Fibroblast of the aortic adventitia (primary cell): ENCODE results near the gene SLF2. TPM values are rescaled to one million over a fixed set of nuclear protein-coding genes. Genes with fewer than 3 reads are reported as not detected.

Source experiments
- DNase-seq: peaks from one replicate; pipeline ENCODE4 v3.0.0-alpha.2; 2010; ENCODE audit warnings: low read depth
- H3K4me3 ChIP-seq: 2 replicates; pipeline ENCODE4 v1.5.1; 2011; ENCODE audit warnings: low read depth, mild to moderate bottlenecking, control low read depth, low read length, moderate library complexity
- total RNA-seq: library from RNA; depleted of rRNA; stranded (reverse); fragments of >200 nt; gene quantifications from 2 replicates; pipeline ENCODE4 v1.2.3, GENCODE V29; 2012; ENCODE audit warnings: low replicate concordance
- TF ChIP-seq, protein P1 (sequence below): IDR thresholded peaks from 2 replicates; pipeline ENCODE4 v1.5.1; 2011; ENCODE audit warnings: mild to moderate bottlenecking, low read length, control low read depth, inconsistent platforms; ENCODE audit not compliant: insufficient read depth

SLF2 gene
- total RNA-seq, 1 donor, result 62.8 TPM

GRCh38 chr10:100979791-100980272, 67.1 kb downstream of the SLF2 start:
- DNase-seq, result no peak
- H3K4me3 ChIP-seq, result no peak overlapping the region
- TF ChIP-seq, protein P1, sequence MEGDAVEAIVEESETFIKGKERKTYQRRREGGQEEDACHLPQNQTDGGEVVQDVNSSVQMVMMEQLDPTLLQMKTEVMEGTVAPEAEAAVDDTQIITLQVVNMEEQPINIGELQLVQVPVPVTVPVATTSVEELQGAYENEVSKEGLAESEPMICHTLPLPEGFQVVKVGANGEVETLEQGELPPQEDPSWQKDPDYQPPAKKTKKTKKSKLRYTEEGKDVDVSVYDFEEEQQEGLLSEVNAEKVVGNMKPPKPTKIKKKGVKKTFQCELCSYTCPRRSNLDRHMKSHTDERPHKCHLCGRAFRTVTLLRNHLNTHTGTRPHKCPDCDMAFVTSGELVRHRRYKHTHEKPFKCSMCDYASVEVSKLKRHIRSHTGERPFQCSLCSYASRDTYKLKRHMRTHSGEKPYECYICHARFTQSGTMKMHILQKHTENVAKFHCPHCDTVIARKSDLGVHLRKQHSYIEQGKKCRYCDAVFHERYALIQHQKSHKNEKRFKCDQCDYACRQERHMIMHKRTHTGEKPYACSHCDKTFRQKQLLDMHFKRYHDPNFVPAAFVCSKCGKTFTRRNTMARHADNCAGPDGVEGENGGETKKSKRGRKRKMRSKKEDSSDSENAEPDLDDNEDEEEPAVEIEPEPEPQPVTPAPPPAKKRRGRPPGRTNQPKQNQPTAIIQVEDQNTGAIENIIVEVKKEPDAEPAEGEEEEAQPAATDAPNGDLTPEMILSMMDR, result no peak

- no peak overlapping the region for H3K4me3 ChIP-seq
- TF ChIP-seq, protein P1, result no peak
These were observed 67.5 kb downstream of the SLF2 start for GRCh38 chr10:100980311-100980710.

DNA sequence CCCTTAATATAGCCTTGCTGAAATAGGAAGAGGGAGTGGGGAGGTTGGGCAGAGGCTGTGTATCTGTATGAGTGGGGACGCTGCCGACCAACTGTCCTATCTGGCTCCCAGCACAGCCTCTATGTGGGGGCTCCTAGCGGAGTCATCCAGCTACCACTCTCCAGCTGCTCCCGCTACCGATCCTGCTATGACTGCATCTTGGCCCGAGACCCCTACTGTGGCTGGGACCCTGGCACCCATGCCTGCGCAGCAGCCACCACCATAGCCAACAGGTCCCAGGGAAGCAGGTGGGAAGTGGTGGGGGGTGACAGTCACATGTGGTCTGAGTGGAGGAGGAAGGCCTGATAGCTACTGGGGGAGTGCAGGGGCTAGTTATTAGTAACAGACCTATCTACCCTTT, 67.9 kb downstream of the SLF2 start:
- TF ChIP-seq, protein P1, result no peak
- H3K4me3 ChIP-seq, result no peak overlapping the region
- DNase-seq, result no peak

More at GRCh38 chr10:100980311-100980710, 67.5 kb downstream of the SLF2 start:
- DNase-seq, result no peak

GRCh38 chr10:100981178-100981772, 68.5 kb downstream of the SLF2 start:
- TF ChIP-seq, protein P1, result no peak
- H3K4me3 ChIP-seq, result no peak overlapping the region
- DNase-seq, result no peak

GRCh38 chr10:100982916-100983830, 70.4 kb downstream of the SLF2 start:
- TF ChIP-seq, protein P1, result no peak
- DNase-seq, result no peak
- H3K4me3 ChIP-seq, result no peak overlapping the region

DNA sequence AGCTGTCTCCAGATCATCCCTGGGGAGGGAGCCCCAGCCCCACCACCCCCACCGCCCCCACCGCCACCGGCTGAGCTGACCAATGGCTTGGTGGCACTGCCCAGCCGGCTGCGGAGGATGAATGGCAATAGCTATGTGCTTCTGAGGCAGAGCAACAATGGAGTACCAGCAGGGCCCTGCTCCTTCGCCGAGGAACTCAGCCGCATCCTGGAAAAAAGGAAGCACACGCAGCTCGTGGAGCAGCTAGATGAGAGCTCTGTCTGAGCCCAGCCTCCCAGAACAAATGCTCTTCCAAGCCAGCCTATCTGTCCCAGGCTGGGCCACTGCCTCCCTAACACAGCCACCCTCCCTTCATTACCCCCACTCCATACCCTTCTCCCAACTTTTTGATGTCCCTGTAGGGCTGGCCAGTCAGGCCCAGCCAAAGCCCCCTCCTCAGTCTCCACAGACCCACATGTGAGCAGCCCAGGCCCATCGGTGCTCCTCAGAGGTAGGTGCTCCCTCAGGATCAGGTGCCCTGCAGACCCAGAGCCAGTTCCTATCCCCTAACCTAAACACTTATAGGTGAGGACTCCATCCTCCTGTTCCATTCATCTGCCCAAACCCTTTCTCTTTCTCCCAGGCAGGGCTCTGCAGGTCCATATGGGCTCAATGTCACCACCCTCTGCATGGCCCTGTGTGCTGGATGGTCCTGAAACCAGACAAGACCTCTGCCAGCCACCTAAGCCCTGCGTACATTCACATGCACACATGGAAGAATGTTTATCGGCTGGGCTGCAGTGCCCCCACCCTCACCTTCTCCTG, 71.3 kb downstream of the SLF2 start:
- TF ChIP-seq, protein P1, result no peak
- no peak overlapping the region for H3K4me3 ChIP-seq
- DNase-seq, result no peak
